ENCODE measurements around the gene C14orf119. TPM values are rescaled to one million over a fixed set of nuclear protein-coding genes. Genes with fewer than 3 reads are reported as not detected.

C14orf119 gene
- total and polyA plus RNA-seq, 5 experiments from 2014 or later, result 39.4 to 122 (median 62.7) TPM

Other genes starting within 250 kb of the C14orf119 start
- 10 to 100 TPM; 70.5 to 72.6 TPM for gene LRP10, start 223.8 kb upstream of the C14orf119 start, total RNA-seq
- gene LRP10, start 223.8 kb upstream of the C14orf119 start, polyA plus RNA-seq, result 10 to 100 TPM; 49.4 to 67.5 (median 52.2) TPM
- gene REM2, start 212.3 kb upstream of the C14orf119 start, total RNA-seq, result 1 to 10 TPM; 4.8 to 5.7 TPM
- under 1 TPM; 0.15 to 0.72 (median 0.29) TPM for gene REM2, start 212.3 kb upstream of the C14orf119 start, polyA plus RNA-seq
- gene RBM23, start 176.4 kb upstream of the C14orf119 start, total RNA-seq, result 100 to 1,000 TPM; 143 to 148 TPM
- 10 to 100 TPM; 42.2 to 62.8 (median 59.6) TPM for gene RBM23, start 176.4 kb upstream of the C14orf119 start, polyA plus RNA-seq
- 10 to 100 TPM; 37.7 to 38.8 TPM for gene PRMT5, start 166.1 kb upstream of the C14orf119 start, total RNA-seq
- 10 to 100 TPM; 42.4 to 67.3 (median 62.2) TPM for gene PRMT5, start 166.1 kb upstream of the C14orf119 start, polyA plus RNA-seq
- 10 to 100 TPM; 24.4 to 26.7 TPM for gene HAUS4, start 138.4 kb upstream of the C14orf119 start, total RNA-seq
- 10 to 100 TPM; 27.1 to 31.7 (median 29.8) TPM for gene HAUS4, start 138.4 kb upstream of the C14orf119 start, polyA plus RNA-seq
- 1 to 10 TPM; 1.5 to 1.9 TPM for gene AJUBA, start 113.0 kb upstream of the C14orf119 start, total RNA-seq
- gene AJUBA, start 113.0 kb upstream of the C14orf119 start, polyA plus RNA-seq, result 1 to 10 TPM in 1 of 3 donors, under 1 TPM in 2; 0.05 to 1.2 (median 0.45) TPM
- gene C14orf93, start 85.4 kb upstream of the C14orf119 start, total RNA-seq, result 10 to 100 TPM; 16.8 to 17.3 TPM
- 10 to 100 TPM in 1 of 3 donors, 1 to 10 TPM in 2; 5.6 to 10.9 (median 7.5) TPM for gene C14orf93, start 85.4 kb upstream of the C14orf119 start, polyA plus RNA-seq
- gene PSMB5, start 60.6 kb upstream of the C14orf119 start, total RNA-seq, result 10 to 100 TPM; 30.2 to 35.8 TPM
- gene PSMB5, start 60.6 kb upstream of the C14orf119 start, polyA plus RNA-seq, result 10 to 100 TPM; 33.2 to 49.7 (median 37.9) TPM
- gene PSMB11, start 53.3 kb upstream of the C14orf119 start, total RNA-seq, result under 1 TPM; 0.23 to 0.36 TPM
- gene PSMB11, start 53.3 kb upstream of the C14orf119 start, polyA plus RNA-seq, result under 1 TPM in 1 of 3 donors, not detected in 2; 0.12 TPM
- gene CDH24, start 38.0 kb upstream of the C14orf119 start, total RNA-seq, result 1 to 10 TPM in 1 of 2 experiments, under 1 TPM in 1; 0.96 to 1.2 TPM
- under 1 TPM; 0.06 to 0.31 (median 0.09) TPM for gene CDH24, start 38.0 kb upstream of the C14orf119 start, polyA plus RNA-seq
- gene ACIN1, start 369 bp upstream of the C14orf119 start, total RNA-seq, result 100 to 1,000 TPM; 311 to 322 TPM
- 10 to 100 TPM in 1 of 3 donors, 1 to 10 TPM in 2; 6.3 to 14.1 (median 8.6) TPM for gene ACIN1, start 369 bp upstream of the C14orf119 start, polyA plus RNA-seq
- gene CIROP, start 9.5 kb downstream of the C14orf119 start, total RNA-seq, result not detected
- gene CIROP, start 9.5 kb downstream of the C14orf119 start, polyA plus RNA-seq, result not detected
- gene CEBPE, start 23.8 kb downstream of the C14orf119 start, total RNA-seq, result 1 to 10 TPM; 1.5 to 1.8 TPM
- 1 to 10 TPM in 2 of 3 donors, under 1 TPM in 1; 0.66 to 2.4 (median 1.6) TPM for gene CEBPE, start 23.8 kb downstream of the C14orf119 start, polyA plus RNA-seq
- gene SLC7A8, start 88.2 kb downstream of the C14orf119 start, total RNA-seq, result 1 to 10 TPM; 7.2 to 7.9 TPM
- 10 to 100 TPM in 2 of 3 donors, 1 to 10 TPM in 1; 4.0 to 12.8 (median 10.9) TPM for gene SLC7A8, start 88.2 kb downstream of the C14orf119 start, polyA plus RNA-seq
- gene RNF212B, start 142.4 kb downstream of the C14orf119 start, total RNA-seq, result not detected
- gene RNF212B, start 142.4 kb downstream of the C14orf119 start, polyA plus RNA-seq, result not detected
- gene HOMEZ, start 190.6 kb downstream of the C14orf119 start, total RNA-seq, result 10 to 100 TPM; 15.4 to 16.0 TPM
- 1 to 10 TPM; 3.9 to 6.1 (median 5.9) TPM for gene HOMEZ, start 190.6 kb downstream of the C14orf119 start, polyA plus RNA-seq
- 100 to 1,000 TPM; 113 to 119 TPM for gene PPP1R3E, start 207.4 kb downstream of the C14orf119 start, total RNA-seq
- gene PPP1R3E, start 207.4 kb downstream of the C14orf119 start, polyA plus RNA-seq, result 1 to 10 TPM; 2.6 to 3.1 (median 3.1) TPM
- 1 to 10 TPM; 3.8 to 4.2 TPM for gene BCL2L2, start 211.3 kb downstream of the C14orf119 start, total RNA-seq
- gene BCL2L2, start 211.3 kb downstream of the C14orf119 start, polyA plus RNA-seq, result not detected
- gene PABPN1, start 226.0 kb downstream of the C14orf119 start, total RNA-seq, result 100 to 1,000 TPM; 214 to 218 TPM
- gene PABPN1, start 226.0 kb downstream of the C14orf119 start, polyA plus RNA-seq, result 10 to 100 TPM; 84.3 to 96.9 (median 88.5) TPM

Measured in naive thymus-derived CD8-positive, alpha-beta T cell (primary cell).